PC-3 (cell line): ENCODE measurements around the gene BCL3. TPM values are rescaled to one million over a fixed set of nuclear protein-coding genes. Genes with fewer than 3 reads are reported as not detected.
A peak's percentile ranks its signal among the peaks of the same experiment; 100 is the strongest.

ENCODE experiments used
- ATAC-seq: fragments of 200-7000 bp; cut with Tn5 transposase; 2 replicates; pipeline ENCODE4 v1.9.1; 2020; ENCODE audit warnings: mild to moderate bottlenecking, moderate library complexity
- BruUV-seq: library from RNA; stranded (reverse); fragments of 400-500 nt; replicated peaks from 2 replicates; lab custom pipeline; 2021; lab: Mats Ljungman, UMichigan
- CTCF ChIA-PET: fragments of 300-600 bp; sonication (Branson Sonifier 250); formaldehyde crosslinking; loops from one replicate; lab custom pipeline; 2022; ENCODE audit warnings: antibody characterized with exemption; lab: Charles Lee
- POLR2A ChIA-PET: fragments of 300-600 bp; sonication (Branson Sonifier 250); formaldehyde crosslinking; loops from one replicate; lab custom pipeline; 2022; ENCODE audit warnings: antibody characterized with exemption; ENCODE audit not compliant: unreplicated experiment; lab: Charles Lee
- DNase-seq: peaks from one replicate; pipeline ENCODE4 v3.0.0-alpha.2; 2015
- H2AFZ ChIP-seq: fragments of 300-600 bp; sonication (generic); 2 replicates; pipeline ENCODE4 v1.6.0; 2016; ENCODE audit warnings: antibody characterized with exemption, low read length
- H3F3A ChIP-seq: fragments of 300-600 bp; sonication (generic); one replicate; pipeline ENCODE4 v1.6.0; 2017; ENCODE audit warnings: antibody characterized with exemption, low read length, control low read depth, mild to moderate bottlenecking; ENCODE audit not compliant: unreplicated experiment
- H3K27ac ChIP-seq: fragments of 300-600 bp; sonication (generic); 2 replicates; pipeline ENCODE4 v1.5.1; 2016; ENCODE audit warnings: mild to moderate bottlenecking, low read length
- H3K27me3 ChIP-seq: fragments of 300-600 bp; sonication (generic); 2 replicates; pipeline ENCODE4 v1.6.1; 2016; ENCODE audit warnings: low read length, mixed read lengths
- H3K36me3 ChIP-seq: fragments of 300-600 bp; sonication (generic); 2 replicates; pipeline ENCODE4 v1.6.1; 2016; ENCODE audit warnings: low read depth, mixed run types, low read length, mixed read lengths
- H3K4me1 ChIP-seq: fragments of 300-600 bp; sonication (generic); 2 replicates; pipeline ENCODE4 v1.5.1; 2016; ENCODE audit warnings: low read length; ENCODE audit not compliant: insufficient read depth
- H3K4me2 ChIP-seq: fragments of 300-600 bp; sonication (generic); 2 replicates; pipeline ENCODE4 v1.6.0; 2016; ENCODE audit warnings: low read length
- H3K4me3 ChIP-seq: fragments of 300-600 bp; sonication (generic); 2 replicates; pipeline ENCODE4 v1.5.1; 2016; ENCODE audit warnings: mild to moderate bottlenecking, low read length, mixed read lengths
- H3K79me2 ChIP-seq: fragments of 300-600 bp; sonication (generic); 2 replicates; pipeline ENCODE4 v1.6.1; 2017; ENCODE audit warnings: low read length, mixed read lengths
- H3K9ac ChIP-seq: fragments of 300-600 bp; sonication (generic); 2 replicates; pipeline ENCODE4 v1.6.0; 2016; ENCODE audit warnings: mild to moderate bottlenecking, low read length
- H3K9me2 ChIP-seq: fragments of 300-600 bp; sonication (generic); replicated peaks from 2 replicates; pipeline ENCODE4 v1.6.1; 2016; ENCODE audit warnings: mixed run types, low read length, mixed read lengths
- H3K9me3 ChIP-seq: fragments of 300-600 bp; sonication (generic); 2 replicates; pipeline ENCODE4 v1.6.1; 2016; ENCODE audit warnings: low read length, mixed read lengths
- H4K20me1 ChIP-seq: fragments of 300-600 bp; sonication (generic); 2 replicates; pipeline ENCODE4 v1.6.1; 2016; ENCODE audit warnings: low read length, mixed read lengths
- CTCF ChIP-seq: fragments of 300-600 bp; sonication (generic); conservative IDR thresholded peaks from 2 replicates; pipeline ENCODE4 v1.5.1; 2017; ENCODE audit warnings: antibody characterized with exemption, low read depth, mild to moderate bottlenecking, low read length
- EZH2 ChIP-seq: fragments of 300-600 bp; sonication (generic); IDR thresholded peaks from one replicate; pipeline ENCODE4 v1.6.1; 2017; ENCODE audit warnings: antibody characterized with exemption, mild to moderate bottlenecking, low read length; ENCODE audit not compliant: unreplicated experiment
- EZH2phosphoT487 ChIP-seq: fragments of 300-600 bp; sonication (generic); IDR thresholded peaks from 2 replicates; pipeline ENCODE4 v1.6.1; 2018; ENCODE audit warnings: mild to moderate bottlenecking, antibody characterized with exemption, low read length, borderline replicate concordance
- intact Hi-C: fragments of 100-400 bp; cut with micrococcal nuclease; formaldehyde crosslinking; loops from 2 replicates; pipeline ENCODE4 v1.9.0; 2023
- total RNA-seq: library from RNA; depleted of rRNA; stranded (reverse); fragments of >200 nt; gene quantifications from 2 replicates; pipeline ENCODE4 v1.2.3, GENCODE V29; 2014

The BCL3 gene
- total RNA-seq, 1 experiment from 2014 or later: 25.5 TPM

DNA sequence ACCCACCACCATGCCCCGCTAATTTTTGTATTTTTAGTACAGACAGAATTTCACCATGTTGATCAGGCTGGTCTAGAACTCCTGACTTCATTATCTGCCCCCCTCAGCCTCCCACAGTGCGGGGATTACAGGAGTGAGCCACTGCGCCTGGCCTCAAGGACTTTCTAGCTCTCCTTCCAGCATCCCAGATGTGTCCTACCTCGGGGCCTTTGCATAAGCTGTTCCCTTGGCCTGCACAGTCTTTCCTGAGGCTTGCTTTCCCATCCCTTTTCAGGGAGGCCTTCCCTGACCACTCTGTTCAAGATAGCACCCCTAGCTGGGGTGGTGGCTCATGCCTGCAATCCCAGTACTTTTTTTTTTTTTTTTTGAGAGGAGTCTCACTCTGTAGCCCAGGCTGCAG is 46.1 kb downstream of the BCL3 start:
- intact Hi-C loops: no loop called here
- no peaks in the 10 kb centered on the region for H4K20me1 ChIP-seq
- no peaks in the 10 kb centered on the region for H3K9me3 ChIP-seq
- no peak overlapping the region for H3K4me2 ChIP-seq
- H2AFZ ChIP-seq: no peak overlapping the region
- POLR2A ChIA-PET: interaction anchor here (0.7 kb wide), 1 partner anchor 9 kb away, joined by 32 read pairs; no protein-coding TSS in a partner anchor
- H3K27ac ChIP-seq: no peak overlapping the region
- DNase-seq (no peak), ATAC-seq (no peak)
- H3F3A ChIP-seq: no peaks in the 10 kb centered on the region
- no peak overlapping the region for H3K4me3 ChIP-seq
- no peak overlapping the region for H3K9ac ChIP-seq
- CTCF ChIA-PET: no interaction called here
- no peak for TF ChIP-seq EZH2phosphoT487
- TF ChIP-seq EZH2: no peak
- no peak for TF ChIP-seq CTCF
- H3K36me3 ChIP-seq: peaks cover 5% of the 10 kb centered on the region; the same call in 1 of the 2 replicates
- no TSS peak for BruUV-seq
- H3K27me3 ChIP-seq: no peaks in the 10 kb centered on the region
- H3K9me2 ChIP-seq: no peaks in the 10 kb centered on the region
- H3K79me2 ChIP-seq: no peaks in the 10 kb centered on the region
- H3K4me1 ChIP-seq: peaks cover 19% of the 10 kb centered on the region

- Histone ChIP-seq H3K79me2 (no peaks in the 10 kb centered on the region), H3K4me3 (no peak overlapping the region), H3K9me3 (no peaks in the 10 kb centered on the region), H3K27ac (no peak overlapping the region), H4K20me1 (no peaks in the 10 kb centered on the region), H3K9me2 (no peaks in the 10 kb centered on the region), H3K9ac (no peak overlapping the region), H3K4me2 (no peak overlapping the region), H3F3A (no peaks in the 10 kb centered on the region), H2AFZ (no peak overlapping the region), H3K36me3 (peaks cover 5% of the 10 kb centered on the region; the same call in 1 of the 2 replicates), H3K4me1 (peaks cover 19% of the 10 kb centered on the region), H3K27me3 (no peaks in the 10 kb centered on the region)
- no peak for TF ChIP-seq EZH2
- TF ChIP-seq CTCF: no peak
- TF ChIP-seq EZH2phosphoT487: no peak
- intact Hi-C loops: no loop called here
- no TSS peak for BruUV-seq
- ChIA-PET CTCF (interaction anchor here (0.5 kb wide), 1 partner anchor 99 kb away, joined by 12 read pairs; no protein-coding TSS in a partner anchor), POLR2A (interaction anchor here (0.7 kb wide), 1 partner anchor 10 kb away, joined by 32 read pairs; no protein-coding TSS in a partner anchor)
- ATAC-seq: no peak
- DNase-seq: no peak
Observed at GRCh38 chr19:44795398-44795987, 47.0 kb downstream of the BCL3 start.

GRCh38 chr19:44796701-44797115 is 48.2 kb downstream of the BCL3 start:
- no peaks in the 10 kb centered on the region for H3K9me3 ChIP-seq
- DNase-seq: peak; percentile 73
- H3F3A ChIP-seq: no peaks in the 10 kb centered on the region
- no peak overlapping the region for H2AFZ ChIP-seq
- H3K4me1 ChIP-seq: peaks cover 19% of the 10 kb centered on the region
- TF ChIP-seq EZH2phosphoT487 (no peak), EZH2 (no peak)
- ChIA-PET POLR2A (no interaction called here), CTCF (interaction anchor here (0.6 to 1.0 kb wide), 5 partner anchors 14 to 163 kb away, joined by 3 to 7 read pairs (median 4); partner anchors contain the start of gene NECTIN2)
- H3K9ac ChIP-seq: no peak overlapping the region
- no TSS peak for BruUV-seq
- no peaks in the 10 kb centered on the region for H3K27me3 ChIP-seq
- H3K4me3 ChIP-seq: no peak overlapping the region; the same call in 1 of the 2 replicates
- no peaks in the 10 kb centered on the region for H4K20me1 ChIP-seq
- ATAC-seq: peak; percentile 88
- intact Hi-C loops: loop anchor here (2.0 kb wide), 1 partner anchor 48 kb away; no protein-coding TSS in a partner anchor
- H3K27ac ChIP-seq: peak overlapping the region; percentile 49
- peak overlapping the region; percentile 44; the same call in 1 of the 2 replicates for H3K4me2 ChIP-seq
- peaks cover 5% of the 10 kb centered on the region; the same call in 1 of the 2 replicates for H3K36me3 ChIP-seq
- H3K9me2 ChIP-seq: no peaks in the 10 kb centered on the region
- H3K79me2 ChIP-seq: no peaks in the 10 kb centered on the region
